OCI-LY3 (cell line): Measurements from ENCODE around the gene SNU13.

Experiments
- CTCF ChIP-seq: fragments of 200-600, 300-600 bp; sonication (generic); IDR thresholded peaks from 2 replicates; pipeline ENCODE4 v1.5.1; 2014; ENCODE audit warnings: antibody characterized with exemption, low read length, low read depth
- EZH2phosphoT487 ChIP-seq: fragments of 200-600 bp; shearing (Covaris generic); IDR thresholded peaks from 2 replicates; pipeline ENCODE4 v1.6.1; 2018; ENCODE audit warnings: antibody characterized with exemption, mixed run types, low read depth

GRCh38 chr22:41664490-41664889 lies 24.2 kb downstream of the SNU13 start:
- TF ChIP-seq CTCF (no peak), EZH2phosphoT487 (no peak)
